ENCODE data around the gene TTC28. TPM values are rescaled to one million over a fixed set of nuclear protein-coding genes. Genes with fewer than 3 reads are reported as not detected.
A peak's percentile ranks its signal among the peaks of the same experiment; 100 is the strongest.

The TTC28 gene
- total RNA-seq, 1 donor from 2014 or later: 19.1 TPM

DNA sequence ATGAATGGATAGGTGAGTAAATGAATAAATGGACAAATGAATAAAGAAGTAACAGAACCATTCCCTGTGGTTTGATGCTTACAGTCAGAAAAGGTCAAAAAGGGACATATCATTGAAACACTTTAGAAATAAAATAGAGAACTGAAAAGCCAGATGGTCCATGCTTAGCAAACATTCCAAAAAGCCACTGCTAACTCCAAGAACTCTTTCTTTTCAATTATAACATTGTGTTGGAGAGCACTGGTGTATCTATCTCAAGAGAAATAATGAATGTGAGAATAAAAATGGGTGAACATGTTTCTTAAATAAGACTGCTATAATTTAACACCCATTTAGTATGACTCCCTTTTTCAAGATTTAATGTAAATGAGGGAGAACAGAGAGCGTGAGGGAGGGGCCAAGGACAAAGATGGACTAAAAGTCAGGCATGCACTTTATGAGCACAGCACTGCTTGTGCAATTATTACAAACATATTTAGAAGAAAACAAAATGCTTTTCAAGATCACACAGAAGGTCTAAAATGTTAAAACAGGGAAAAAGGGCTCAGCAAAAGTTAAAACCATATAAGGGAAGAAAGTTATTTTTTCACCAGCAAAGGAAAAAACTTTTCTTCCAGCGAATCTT, 536.3 kb downstream of the TTC28 start:
- intact Hi-C loops (cut with DNase I): no loop called here
- DNase-seq (ENCODE audit: low spot score): no peak

DNA sequence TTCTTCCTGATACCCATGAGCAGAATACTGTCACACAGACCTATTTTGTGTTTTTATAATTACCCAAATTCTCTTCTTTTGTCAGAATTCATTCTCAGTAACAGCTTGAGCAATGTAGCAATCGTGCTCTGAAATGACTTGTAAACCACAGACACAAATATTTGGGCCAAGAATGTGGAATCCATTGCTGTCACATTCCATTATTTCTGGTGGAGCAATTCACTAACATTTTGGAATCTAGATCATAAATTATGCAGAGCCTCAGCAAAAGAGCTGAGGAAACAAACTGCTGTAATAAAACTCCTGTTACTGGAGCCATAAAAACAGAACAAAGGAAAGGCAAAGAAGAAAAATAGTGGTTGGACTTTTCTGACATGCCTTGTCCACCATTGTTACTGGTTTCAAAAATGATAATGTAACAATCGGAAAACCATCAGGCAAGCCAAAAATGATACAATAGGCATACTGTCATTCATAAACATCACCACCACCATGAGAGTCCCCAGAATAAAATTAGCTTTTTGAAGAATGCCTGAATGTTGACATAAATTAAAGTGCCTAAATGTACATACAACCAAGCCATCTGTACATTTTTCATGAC, 537.2 kb downstream of the TTC28 start:
- intact Hi-C loops (cut with DNase I): no loop called here
- no peak for DNase-seq (ENCODE audit: low spot score)

DNA sequence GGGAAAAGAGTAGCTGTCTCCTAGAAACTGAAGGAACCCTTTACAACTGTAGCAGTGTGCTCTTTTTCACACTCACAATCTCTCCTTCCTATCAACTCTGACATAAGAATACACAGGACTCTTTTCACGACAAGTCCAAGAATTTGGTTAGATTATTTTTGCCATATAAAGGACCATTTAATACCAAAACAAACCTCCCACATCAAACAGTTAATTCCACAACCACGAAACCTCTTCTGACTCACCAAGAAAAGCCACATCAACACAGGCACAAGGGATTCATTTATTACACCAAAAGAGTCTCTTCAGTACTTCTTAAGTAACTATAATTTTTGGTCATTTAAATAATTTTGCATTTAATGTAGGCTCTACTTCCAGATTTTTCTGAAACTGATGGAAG, 538.0 kb downstream of the TTC28 start:
- no peak for DNase-seq (ENCODE audit: low spot score)
- intact Hi-C loops (cut with DNase I): no loop called here

DNA sequence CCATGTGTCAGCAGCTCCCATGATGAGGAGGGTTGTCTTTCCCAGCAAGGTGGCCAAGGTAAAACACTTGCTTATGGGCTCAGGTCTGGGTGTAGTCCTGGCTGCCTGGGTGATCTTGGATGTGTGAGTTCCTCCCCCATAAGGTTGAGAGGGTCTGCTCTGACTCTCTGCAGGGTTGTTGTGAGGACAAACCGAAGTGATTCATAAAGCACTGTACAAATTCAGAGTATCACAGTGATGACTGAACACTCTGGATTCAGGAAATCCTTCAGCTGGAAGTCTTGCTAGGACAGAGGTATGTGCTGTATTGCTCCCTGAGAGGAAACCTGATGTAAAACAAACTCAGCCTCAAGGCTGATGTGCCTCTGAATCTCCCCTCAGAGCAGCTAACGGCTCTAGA, 539.7 kb downstream of the TTC28 start:
- no peak for DNase-seq (ENCODE audit: low spot score)
- intact Hi-C loops (cut with DNase I): no loop called here

DNA sequence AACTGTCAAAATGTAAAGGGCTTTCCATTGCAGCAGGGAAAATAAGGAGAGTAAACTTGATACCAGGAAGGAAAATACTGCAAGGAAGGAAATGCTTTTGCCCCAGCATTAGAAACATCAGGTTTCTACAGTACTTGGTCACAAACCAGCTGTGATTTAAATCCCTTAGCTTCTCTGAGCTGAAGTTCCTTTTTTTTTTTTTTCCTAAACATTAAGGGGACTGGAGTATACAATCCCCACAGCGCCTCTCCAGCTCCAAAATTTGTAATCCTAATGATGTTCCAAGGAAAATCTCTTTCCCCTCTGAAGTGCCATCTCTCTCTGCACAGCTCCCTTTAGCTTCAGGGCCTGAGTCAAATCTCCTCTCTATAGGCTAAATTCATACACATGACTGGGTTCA, 540.1 kb downstream of the TTC28 start:
- no peak for DNase-seq (ENCODE audit: low spot score)
- intact Hi-C loops (cut with DNase I): no loop called here

DNA sequence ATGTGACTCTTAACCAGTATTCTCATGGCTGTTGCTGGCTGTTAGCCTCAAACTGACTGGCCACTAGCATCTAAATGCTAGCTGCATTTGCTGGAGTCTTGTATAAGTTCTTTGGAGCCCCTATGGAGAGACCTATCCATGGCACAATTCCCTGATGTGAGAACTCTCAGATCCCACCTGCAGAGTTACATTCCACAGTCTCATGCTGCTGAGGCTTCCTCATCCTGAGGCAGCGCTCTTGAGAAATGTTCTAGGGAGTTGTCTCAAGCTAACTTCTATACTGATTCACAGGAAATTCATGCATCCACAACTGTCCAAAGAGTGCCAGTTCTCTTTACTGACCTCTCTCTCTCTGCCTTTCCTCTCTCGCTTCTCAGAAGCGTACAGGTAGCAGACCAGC, 542.6 kb downstream of the TTC28 start:
- DNase-seq (ENCODE audit: low spot score): no peak
- intact Hi-C loops (cut with DNase I): no loop called here

DNA sequence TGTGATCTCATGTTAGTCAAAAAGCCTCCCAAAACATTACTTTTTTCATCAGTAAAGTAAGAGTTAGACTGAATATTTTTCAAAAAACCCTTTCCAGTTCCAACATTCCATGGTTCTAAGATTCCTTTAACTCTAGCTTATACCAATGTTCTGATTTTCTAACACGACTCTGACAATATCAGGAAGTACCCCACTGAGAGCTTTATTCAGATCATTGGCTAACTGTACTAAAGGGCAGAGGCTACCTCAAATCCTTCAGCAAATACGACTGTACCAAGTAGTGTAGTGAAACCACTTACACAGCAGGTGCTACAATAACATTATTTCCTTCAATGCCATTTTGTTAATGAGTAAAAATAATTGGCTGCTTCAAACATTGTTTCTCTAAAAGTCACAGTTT, 547.2 kb downstream of the TTC28 start:
- intact Hi-C loops (cut with DNase I): no loop called here
- DNase-seq (ENCODE audit: low spot score): no peak

DNA sequence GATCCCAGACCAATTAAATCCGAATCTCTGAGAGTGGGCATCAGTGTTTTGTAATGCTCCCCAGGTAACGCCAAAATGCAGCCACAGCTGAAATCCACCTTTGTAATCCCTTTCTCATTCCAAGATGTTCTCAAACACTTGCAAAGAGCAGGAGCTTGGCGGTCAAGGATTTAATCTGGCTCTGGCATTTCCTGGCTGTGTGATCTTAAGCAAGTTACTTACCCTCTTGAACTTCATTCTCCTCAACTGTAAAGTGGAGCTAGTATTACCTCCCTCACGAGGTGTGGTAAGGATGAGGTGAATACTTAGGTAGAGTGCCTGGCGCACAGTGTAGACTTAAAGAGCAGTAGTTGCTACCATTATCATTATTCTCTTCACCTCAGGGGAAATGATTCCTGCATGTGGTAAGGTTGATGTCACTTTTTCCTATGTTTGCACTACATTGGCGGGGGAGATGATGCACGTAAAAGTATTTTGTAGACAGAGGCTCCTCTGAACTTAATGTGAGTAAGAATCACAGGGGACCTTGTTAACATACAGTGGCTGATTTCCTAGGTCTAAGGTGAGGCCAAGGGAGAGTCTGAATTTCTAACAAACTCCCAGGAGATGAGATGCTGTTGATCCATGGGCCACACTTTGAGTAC, 550.2 kb downstream of the TTC28 start:
- no peak for DNase-seq (ENCODE audit: low spot score)
- intact Hi-C loops (cut with DNase I): no loop called here

DNA sequence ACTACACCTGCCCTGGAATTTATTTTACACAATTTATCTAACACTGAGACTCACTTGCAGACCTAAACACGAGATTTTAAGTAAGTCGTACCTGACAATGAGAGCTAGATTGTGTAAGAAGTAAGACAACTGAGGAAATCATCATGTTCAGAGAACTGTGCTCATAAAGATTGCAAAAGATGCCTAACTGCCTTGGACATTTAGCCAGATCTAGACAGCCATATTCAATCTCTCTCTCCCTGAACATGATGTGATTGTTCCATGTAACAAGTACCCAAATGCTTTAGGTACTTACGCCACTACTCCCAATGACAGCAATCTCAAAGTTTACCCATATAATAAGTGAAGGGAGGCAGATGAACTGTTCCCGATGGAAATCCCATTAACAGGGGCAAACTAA, 550.8 kb downstream of the TTC28 start:
- DNase-seq (ENCODE audit: low spot score): no peak
- intact Hi-C loops (cut with DNase I): no loop called here

DNA sequence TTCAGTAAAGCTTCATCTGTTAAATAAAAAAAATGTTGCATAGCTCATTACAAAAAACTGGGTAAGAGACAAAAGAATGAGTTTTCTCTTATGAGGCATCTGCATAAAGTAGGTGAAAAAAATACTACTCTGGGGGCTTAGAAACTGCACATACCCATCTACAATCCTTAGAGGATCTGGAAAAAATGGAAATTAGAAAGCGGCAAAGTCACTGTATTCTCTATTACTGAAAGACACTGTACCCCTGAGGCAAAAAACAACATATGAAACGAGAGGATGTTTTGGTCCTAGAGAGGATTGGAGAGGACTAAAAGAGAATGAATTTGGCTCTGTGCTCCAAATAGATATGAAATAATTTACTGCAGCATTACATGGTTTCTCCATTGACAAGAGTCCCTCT, 553.8 kb downstream of the TTC28 start:
- no peak for DNase-seq (ENCODE audit: low spot score)

DNA sequence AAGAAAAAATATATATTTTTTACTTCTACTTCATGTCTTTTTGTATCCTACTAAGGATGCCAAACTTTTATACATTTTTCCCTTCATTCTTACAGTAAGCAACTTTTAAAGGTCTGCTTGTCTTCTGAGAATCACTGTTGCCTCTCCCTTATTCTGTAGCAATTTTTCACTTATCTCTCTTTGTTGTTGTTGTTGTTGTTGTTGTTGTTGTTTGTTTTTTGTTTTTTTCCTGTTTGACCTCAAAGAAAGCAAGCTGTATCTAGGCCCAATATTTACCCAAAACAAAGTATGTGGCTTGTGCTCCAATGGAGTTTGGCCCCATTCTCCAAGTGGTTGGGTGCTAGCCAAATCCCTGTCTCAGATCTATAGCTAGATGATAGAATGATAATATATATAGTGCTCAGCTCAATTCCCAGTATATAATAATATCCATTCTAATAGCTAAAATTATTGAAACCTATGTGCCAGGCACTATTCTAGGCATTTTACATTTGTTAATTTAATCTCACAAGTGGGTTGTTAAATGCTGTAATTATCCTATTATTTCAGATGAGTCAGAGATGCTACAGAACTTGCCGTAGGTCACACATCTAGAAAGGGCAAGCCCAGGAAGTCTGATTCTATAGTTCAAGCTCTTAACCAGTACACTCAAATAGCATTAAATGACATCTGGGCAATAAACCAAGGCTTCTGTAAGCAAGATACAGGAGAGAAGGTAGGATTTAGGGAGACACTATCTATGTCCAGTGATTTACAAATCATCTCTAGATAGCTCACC, 555.5 kb downstream of the TTC28 start:
- intact Hi-C loops (cut with DNase I): no loop called here

More for the DNA sequence above, 553.8 kb downstream of the TTC28 start:
- intact Hi-C loops (cut with DNase I): no loop called here

DNA sequence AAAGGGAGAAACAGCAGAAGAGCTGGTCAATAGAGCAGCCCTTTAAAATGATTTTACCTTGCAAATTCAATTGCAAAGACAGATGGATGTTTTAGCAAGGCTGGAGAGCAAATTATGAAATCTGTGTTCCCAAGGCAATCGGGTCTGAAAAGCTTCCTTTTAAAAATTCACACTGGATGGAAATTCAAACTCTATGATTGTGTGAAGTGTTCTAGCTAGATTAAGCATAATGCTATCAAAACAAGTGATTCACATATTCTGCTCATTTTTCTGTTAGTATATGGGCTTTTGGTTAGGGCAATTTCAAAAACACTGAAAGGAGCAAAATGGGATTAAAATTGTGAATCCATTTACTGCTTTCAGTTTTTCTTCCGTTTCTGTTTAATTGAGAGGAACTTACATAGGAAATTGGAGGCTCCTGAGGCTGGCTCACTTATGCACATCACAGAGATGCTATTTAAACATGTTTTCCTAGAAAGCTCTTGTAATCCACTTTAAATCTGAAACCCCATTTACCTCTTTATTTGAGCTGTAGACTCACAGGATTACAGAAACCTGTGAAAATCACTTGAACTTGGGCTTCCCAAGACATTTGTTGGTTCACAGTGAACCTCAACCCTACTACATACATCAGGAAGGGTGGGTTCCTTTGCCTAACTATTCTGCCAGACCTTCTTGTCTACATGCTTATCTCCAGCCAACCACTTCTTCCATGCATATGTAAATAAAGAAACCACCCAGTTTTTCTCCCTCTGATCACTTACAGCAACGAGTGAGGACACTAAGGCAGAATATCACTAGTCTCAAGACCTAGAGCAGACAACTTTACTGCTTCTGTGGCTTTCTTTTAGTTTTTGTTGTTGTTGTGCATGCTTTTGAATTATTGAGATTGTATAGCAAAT, 558.7 kb downstream of the TTC28 start:
- DNase-seq (ENCODE audit: low spot score): no peak

More for the DNA sequence above, 555.5 kb downstream of the TTC28 start:
- DNase-seq (ENCODE audit: low spot score): no peak

DNA sequence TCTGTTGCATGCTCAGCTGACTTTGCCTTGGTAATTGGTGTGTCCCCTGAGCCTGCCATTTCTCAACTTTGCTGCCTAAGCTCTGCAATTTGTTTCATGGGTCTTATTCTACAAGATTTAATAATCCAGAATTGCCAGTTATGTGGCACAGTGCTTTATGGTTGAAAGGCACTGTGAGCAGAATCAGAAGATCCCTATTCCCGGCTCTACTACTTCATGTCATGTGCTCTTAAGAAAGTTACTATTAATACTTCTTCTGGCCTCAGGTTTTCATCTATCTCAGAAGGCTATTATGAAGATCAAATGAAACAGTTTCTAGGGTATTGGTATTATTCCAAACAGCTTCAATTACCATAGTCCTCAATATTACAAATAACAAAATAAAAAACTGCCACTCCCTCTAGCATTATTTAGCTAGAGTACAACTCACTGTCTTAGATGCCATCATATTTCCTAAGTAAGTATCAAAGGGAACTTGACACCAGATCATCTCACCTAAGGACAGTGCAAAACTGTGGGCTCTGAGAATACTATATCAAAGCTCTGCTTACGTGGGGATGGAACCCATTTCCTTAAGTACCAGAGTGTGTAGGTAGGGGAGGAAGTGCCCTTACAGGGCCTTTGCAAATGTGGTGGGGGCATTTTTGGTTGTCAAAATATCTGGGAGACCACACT, 560.5 kb downstream of the TTC28 start:
- DNase-seq (ENCODE audit: low spot score): no peak
- intact Hi-C loops (cut with DNase I): no loop called here

More for the DNA sequence above, 558.7 kb downstream of the TTC28 start:
- intact Hi-C loops (cut with DNase I): no loop called here

DNA sequence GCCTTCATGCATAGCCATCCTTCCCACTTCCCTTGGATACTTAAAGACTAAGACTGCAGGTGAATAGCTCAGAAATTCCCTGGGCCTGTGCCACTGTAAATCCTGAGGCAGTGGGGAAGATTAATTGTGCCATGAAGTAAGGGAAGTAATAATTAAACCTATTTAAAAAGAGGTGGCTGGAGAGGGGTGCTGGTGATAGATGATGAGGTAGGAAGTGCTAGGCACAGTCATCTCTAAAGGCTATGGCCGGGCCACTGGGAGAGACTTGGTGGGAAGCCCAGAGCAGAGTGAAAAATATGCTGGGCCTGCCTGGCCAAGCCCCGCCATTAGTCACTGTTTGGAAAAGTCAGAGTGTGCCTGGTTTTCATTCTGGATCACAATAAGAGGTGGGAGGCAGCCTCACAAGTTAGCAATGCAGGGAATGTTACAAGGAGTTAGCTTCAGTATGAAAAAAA, 563.4 kb downstream of the TTC28 start:
- no peak for DNase-seq (ENCODE audit: low spot score)
- intact Hi-C loops (cut with DNase I): loop anchor here (2.0 kb wide), 1 partner anchor 327 kb away; no protein-coding TSS in a partner anchor

DNA sequence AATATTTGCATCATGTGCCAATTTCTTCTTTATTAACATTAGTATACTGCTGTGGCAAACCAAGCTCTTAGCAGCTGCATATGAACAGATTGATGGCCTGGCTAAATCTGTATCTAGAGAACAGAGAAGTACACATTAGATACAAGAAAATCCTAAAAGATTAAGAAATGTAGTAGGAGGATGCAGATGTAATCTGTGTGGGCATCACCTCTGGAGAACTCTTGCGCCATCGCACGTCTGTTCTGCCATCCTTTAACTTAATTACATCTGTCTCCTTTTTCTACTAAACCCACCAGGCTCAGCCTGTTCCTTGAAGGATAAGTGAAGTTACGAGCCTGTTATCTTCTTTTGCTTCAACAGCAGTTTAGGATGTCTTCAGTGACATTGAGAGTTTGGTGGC, 564.2 kb downstream of the TTC28 start:
- no peak for DNase-seq (ENCODE audit: low spot score)
- intact Hi-C loops (cut with DNase I): no loop called here

DNA sequence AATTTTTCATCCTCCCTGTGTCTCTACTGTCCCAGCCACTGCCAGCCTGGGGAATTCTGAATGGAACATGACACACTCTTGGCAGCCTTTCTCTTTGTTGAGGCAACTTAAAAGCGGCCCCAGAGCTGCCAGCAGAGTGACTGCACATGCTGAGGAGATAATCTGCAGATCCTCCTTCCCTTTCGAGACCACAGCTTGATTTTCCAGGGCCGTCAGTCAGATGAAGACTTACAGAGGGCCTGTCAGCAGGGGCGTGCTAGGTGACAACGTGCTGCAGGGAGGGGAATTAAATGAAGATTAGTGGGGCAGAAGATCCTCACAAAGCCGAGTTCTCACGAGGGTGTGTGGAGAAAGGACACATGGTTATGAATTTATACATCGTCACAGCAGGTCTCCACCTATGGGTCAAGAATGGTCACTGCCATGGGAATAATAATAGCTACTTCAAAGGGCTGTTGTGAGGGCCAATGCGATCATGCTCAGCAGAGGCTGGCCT, 567.0 kb downstream of the TTC28 start:
- peak; percentile 77 for DNase-seq (ENCODE audit: low spot score)
- intact Hi-C loops (cut with DNase I): no loop called here

DNA sequence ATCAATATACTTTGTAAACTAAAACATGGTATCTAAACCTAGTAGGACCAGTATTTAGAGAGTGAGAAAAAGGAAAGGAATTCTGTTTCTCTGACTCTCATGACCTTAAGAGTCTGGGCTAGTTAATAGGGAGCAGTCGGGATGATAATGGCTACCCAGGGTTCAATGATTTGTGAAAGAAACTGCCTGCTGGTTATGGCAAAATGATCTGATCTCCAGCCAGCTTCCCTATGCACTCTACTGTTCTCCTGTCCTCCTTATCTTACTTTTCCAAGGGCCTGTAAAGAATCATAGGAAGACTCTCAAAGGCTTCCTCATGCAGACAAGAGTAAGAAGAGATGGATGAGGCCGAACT, 567.5 kb downstream of the TTC28 start:
- no peak for DNase-seq (ENCODE audit: low spot score)
- intact Hi-C loops (cut with DNase I): no loop called here

DNA sequence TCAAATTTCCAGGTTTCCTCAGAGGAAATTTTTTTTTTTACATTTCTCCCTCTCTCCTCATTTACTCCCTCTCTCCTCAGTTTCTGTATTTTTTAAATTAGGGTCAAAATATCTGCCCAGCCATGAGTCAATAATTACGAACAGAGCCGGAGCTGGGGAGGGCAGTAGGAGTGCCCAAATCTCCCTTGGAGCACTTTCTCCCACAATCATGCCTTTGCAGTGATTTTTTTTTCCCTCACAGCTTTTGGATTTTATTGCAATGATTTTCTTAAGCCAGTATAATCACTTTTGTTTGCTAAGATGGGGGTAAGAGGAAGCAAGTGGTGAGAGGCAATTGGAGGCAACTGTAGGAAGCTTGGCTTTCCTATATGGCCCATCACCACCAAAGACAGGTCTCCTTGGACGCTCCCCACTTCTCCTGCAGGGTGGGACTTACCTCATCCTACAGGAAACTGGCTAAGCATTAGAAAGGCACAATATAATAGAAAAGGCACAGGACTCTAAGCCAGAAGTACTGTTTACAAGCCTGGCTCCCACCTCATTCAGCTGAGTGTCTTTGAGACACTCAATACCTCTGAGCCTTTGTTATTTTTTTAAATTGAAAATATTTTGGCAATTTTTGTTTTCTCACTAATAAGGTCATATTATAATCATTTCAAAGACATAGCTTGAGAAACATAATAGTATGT, 568.0 kb downstream of the TTC28 start:
- no peak for DNase-seq (ENCODE audit: low spot score)
- intact Hi-C loops (cut with DNase I): no loop called here

Data from cardiac septum (tissue), 1 donor.